Activated naive CD4-positive, alpha-beta T cell treated with anti-CD3 and anti-CD28 coated beads, Interleukin-2, amount 50 U/mL, for 72 hours (primary cell): Measurements from ENCODE around the gene TNNC1. TPM values are rescaled to one million over a fixed set of nuclear protein-coding genes. Genes with fewer than 3 reads are reported as not detected.
A peak's percentile ranks its signal among the peaks of the same experiment; 100 is the strongest.

ENCODE experiments used
- ATAC-seq, 2 donors: fragments of 150-1000 bp; cut with Tn5 transposase; 2 replicates each; pipeline ENCODE4 v1.10.0; 2021; ENCODE audit warnings: mild to moderate bottlenecking in 2 of 2, moderate library complexity in 2 of 2
- DNase-seq, 2 donors: peaks; one replicate each; pipeline ENCODE4 v3.0.0; 2021 to 2022; ENCODE audit warnings: low spot score in 2 of 2
- H3K27ac Mint-ChIP-seq, 2 donors: one replicate each; pipeline ENCODE4 v1.8.0; 2022; ENCODE audit warnings: mild to moderate bottlenecking in 2 of 2, mixed read lengths in 2 of 2
- H3K36me3 Mint-ChIP-seq, 2 donors: one replicate each; pipeline ENCODE4 v1.8.0; 2022; ENCODE audit warnings: mixed read lengths in 2 of 2
- H3K9me3 Mint-ChIP-seq, 2 donors: one replicate each; pipeline ENCODE4 v1.8.0; 2022; ENCODE audit warnings: mixed read lengths in 2 of 2
- total RNA-seq, 2 donors: library from RNA; stranded (reverse); gene quantifications; one replicate each; pipeline ENCODE4 v1.2.3, GENCODE V29; 2022

TNNC1 gene
- total RNA-seq, 2 donors from 2014 or later, result 6.6 to 8.4 TPM

- H3K36me3 Mint-ChIP-seq, result peaks cover 18 to 24% of the 10 kb centered on the region in 2 donors
- peak overlapping the region in 1 of 2 donors; percentile 9 for H3K27ac Mint-ChIP-seq
- ATAC-seq, result no peak
- no peak for DNase-seq
- no peaks in the 10 kb centered on the region for H3K9me3 Mint-ChIP-seq
Measured at GRCh38 chr3:52452570-52453221, 1.1 kb downstream of the TNNC1 start.

GRCh38 chr3:52452126-52452525, 1.7 kb downstream of the TNNC1 start:
- ATAC-seq (no peak), DNase-seq (no peak)
- Mint-ChIP-seq H3K9me3 (no peaks in the 10 kb centered on the region), H3K36me3 (peaks cover 15 to 19% of the 10 kb centered on the region in 2 donors), H3K27ac (peak overlapping the region in 1 of 2 donors; percentile 9)

GRCh38 chr3:52451237-52452083, 2.4 kb downstream of the TNNC1 start:
- no peak for ATAC-seq
- DNase-seq, result no peak
- Mint-ChIP-seq H3K27ac (no peak overlapping the region), H3K36me3 (peaks cover 13 to 16% of the 10 kb centered on the region in 2 donors), H3K9me3 (no peaks in the 10 kb centered on the region)

GRCh38 chr3:52450489-52451236, 3.2 kb downstream of the TNNC1 start:
- ATAC-seq (no peak), DNase-seq (no peak)
- Mint-ChIP-seq H3K27ac (no peak overlapping the region), H3K36me3 (peaks cover 7 to 8% of the 10 kb centered on the region in 2 donors), H3K9me3 (no peaks in the 10 kb centered on the region)

GRCh38 chr3:52447512-52448355, 6.1 kb downstream of the TNNC1 start:
- DNase-seq, result no peak
- Mint-ChIP-seq H3K36me3 (no peaks in the 10 kb centered on the region), H3K9me3 (no peaks in the 10 kb centered on the region), H3K27ac (peak overlapping the region in 1 of 2 donors; percentile 65)
- ATAC-seq, result no peak

GRCh38 chr3:52446631-52447511, 7.0 kb downstream of the TNNC1 start:
- H3K27ac Mint-ChIP-seq, result peak overlapping the region; percentile 47 to 65
- H3K36me3 Mint-ChIP-seq, result no peaks in the 10 kb centered on the region
- ATAC-seq (peak; percentile 64 to 66), DNase-seq (peak; percentile 69 to 84)
- H3K9me3 Mint-ChIP-seq, result no peaks in the 10 kb centered on the region

- no peaks in the 10 kb centered on the region for H3K9me3 Mint-ChIP-seq
- no peak for ATAC-seq
- no peak for DNase-seq
- H3K36me3 Mint-ChIP-seq, result no peaks in the 10 kb centered on the region
- H3K27ac Mint-ChIP-seq, result peak overlapping the region in 1 of 2 donors; percentile 80
Measured at GRCh38 chr3:52446042-52446441, 7.8 kb downstream of the TNNC1 start.

GRCh38 chr3:52444860-52445793, 8.7 kb downstream of the TNNC1 start, which contains the start of gene SEMA3G:
SEMA3G (minus strand) TSS chr3:52445103; CDS start chr3:52445027, 76 bp downstream.
- peak; percentile 92 to 97 for ATAC-seq

GRCh38 chr3:52443791-52444687, 9.8 kb downstream of the TNNC1 start:
- DNase-seq (no peak), ATAC-seq (no peak)
- Mint-ChIP-seq H3K27ac (no peak overlapping the region), H3K9me3 (no peaks in the 10 kb centered on the region), H3K36me3 (no peaks in the 10 kb centered on the region)

More at GRCh38 chr3:52444860-52445793, 8.7 kb downstream of the TNNC1 start, which contains the start of gene SEMA3G:
- peak within 1 kb of the TSS in 1 of 2 donors; percentile 80 for H3K27ac Mint-ChIP-seq
- H3K36me3 Mint-ChIP-seq, result no peaks in the 10 kb centered on the region
- peak in 1 of 2 donors; percentile 84 for DNase-seq
- H3K9me3 Mint-ChIP-seq, result no peaks in the 10 kb centered on the region

- DNase-seq (no peak), ATAC-seq (no peak)
- Mint-ChIP-seq H3K9me3 (no peaks in the 10 kb centered on the region), H3K27ac (peak overlapping the region in 1 of 2 donors; percentile 15), H3K36me3 (no peaks in the 10 kb centered on the region)
Measured at GRCh38 chr3:52443268-52443610, 10.6 kb downstream of the TNNC1 start.

GRCh38 chr3:52442409-52443267, 11.2 kb downstream of the TNNC1 start:
- DNase-seq (no peak), ATAC-seq (no peak)
- Mint-ChIP-seq H3K36me3 (no peaks in the 10 kb centered on the region), H3K27ac (peak overlapping the region in 1 of 2 donors; percentile 15), H3K9me3 (no peaks in the 10 kb centered on the region)

GRCh38 chr3:52441772-52442332, 12.0 kb downstream of the TNNC1 start:
- Mint-ChIP-seq H3K9me3 (no peaks in the 10 kb centered on the region), H3K36me3 (no peaks in the 10 kb centered on the region), H3K27ac (no peak overlapping the region)
- DNase-seq (no peak), ATAC-seq (no peak)
